GM21717 (cell line): ENCODE measurements around the gene SERGEF.

Experiments used
- ATAC-seq: cut with Tn5 transposase; IDR thresholded peaks from one replicate; pipeline ENCODE4 v1.9.1; 2021; ENCODE audit warnings: mild to moderate bottlenecking, moderate library complexity; ENCODE audit not compliant: unreplicated experiment

The SERGEF gene

DNA sequence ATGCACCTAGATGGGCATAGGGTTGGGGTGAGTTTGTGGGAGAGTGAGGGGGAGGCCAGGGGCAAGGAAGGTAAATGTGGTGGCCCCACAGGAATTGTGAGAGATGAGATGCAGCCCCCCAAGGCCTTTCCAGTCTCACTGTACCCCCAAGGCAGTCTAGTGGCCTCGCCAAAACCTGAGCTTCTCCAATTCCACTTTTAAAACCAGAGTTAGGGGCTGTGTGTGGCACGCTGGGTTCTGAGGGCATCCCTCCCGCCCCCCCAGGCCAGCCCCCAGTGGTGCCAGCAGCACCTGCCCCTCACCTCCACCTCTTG, 237.9 kb downstream of the SERGEF start:
- no peak for ATAC-seq

DNA sequence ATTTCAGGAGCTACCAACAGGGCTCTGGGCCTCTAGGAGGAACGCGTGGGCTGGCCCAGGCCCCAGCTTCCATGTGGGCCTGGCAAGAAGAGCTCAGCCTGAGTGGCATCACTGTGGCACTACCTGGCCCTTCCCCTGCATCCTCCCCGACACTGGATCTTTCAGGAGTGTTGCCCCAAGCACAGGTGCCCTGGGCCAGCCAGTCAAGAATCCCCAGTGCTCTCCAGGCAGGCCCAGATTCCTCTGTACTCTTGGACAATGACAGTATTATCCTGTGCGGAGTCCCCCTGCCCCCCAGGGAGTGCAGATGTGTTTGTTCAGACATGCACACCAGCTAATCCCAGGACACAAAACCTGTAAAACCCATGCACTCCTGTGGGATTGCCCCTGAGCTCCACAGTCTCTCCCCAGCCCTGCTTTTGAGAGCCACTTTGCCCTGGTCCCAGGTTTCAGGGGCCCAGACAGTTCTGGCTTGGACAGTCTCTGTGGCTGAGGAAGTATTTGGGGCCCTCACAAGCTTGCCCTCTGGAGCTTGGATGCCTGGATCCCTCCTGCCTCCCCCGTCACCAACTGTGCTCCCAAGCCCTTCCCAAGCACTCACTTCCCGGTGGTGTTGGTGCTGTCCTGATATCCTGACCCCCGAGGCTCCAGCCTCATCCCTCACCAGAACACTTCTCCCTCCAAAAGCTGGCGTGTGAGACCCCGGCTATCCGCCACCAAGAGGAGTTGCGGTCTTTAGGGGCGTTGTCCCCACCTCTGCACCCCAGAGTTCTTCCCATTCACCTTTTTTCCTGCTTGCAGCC, 238.4 kb downstream of the SERGEF start:
- no peak for ATAC-seq

DNA sequence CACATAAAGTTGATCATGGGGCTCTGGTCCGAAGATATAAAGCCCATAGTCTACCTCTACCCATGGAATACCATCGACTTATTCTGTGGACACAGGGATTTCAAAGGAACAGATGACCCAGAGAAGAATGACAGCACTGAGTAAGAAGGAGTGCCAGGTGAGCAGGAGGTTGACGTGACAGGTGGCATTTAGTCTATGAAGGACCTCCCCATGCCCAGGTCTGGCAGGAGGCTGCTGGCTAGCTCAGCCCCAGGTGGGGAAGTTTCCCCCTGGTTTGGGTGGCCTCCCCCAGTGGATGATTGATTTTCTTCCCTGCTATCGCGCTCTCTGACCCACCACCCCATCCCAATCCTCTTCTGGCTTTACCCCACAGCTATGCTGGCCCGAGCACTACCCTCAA, 239.2 kb downstream of the SERGEF start:
- no peak for ATAC-seq

DNA sequence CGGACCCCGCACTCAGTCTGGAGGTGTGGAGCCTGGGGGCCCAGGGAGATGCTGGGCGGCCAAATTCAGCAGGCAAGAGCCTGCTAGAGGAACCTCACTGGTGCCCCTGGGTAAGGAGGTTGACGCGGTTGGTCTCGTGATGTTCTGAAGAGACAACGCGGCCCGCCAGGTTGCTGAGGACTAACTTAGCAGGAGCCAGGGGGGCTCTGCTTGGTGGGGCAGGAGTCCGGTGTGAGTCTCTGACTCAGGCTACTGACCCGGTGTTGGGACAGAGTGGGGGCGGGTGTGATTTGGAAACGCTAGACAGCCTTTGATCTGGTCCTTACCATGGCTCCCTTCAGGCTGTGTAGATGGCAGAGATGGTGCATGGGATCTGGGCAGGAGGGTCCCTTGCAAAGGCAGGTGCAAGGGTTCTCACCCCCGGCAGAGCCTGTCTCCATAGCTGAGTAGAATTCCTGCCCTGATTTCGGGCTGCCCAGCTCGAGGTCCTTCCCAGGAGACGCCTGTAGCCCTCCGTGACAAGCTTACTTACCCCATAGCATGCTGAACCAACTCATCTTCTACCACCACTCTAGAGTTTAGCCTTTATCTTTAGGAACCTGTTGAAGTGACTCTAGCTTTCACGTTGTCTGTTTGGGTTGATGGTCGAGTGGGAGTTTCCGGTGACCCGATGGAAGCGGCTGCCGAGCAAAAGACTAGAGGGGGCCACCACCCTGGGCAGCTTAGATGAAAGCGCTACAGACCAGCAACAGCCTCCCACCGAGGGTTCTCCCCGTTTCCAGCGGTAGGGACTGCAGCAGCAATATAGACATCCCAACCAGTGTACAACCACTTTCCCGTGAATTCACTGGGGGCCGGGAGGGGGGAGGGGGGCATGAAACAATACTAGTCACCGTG, 239.9 kb downstream of the SERGEF start:
- no peak for ATAC-seq

DNA sequence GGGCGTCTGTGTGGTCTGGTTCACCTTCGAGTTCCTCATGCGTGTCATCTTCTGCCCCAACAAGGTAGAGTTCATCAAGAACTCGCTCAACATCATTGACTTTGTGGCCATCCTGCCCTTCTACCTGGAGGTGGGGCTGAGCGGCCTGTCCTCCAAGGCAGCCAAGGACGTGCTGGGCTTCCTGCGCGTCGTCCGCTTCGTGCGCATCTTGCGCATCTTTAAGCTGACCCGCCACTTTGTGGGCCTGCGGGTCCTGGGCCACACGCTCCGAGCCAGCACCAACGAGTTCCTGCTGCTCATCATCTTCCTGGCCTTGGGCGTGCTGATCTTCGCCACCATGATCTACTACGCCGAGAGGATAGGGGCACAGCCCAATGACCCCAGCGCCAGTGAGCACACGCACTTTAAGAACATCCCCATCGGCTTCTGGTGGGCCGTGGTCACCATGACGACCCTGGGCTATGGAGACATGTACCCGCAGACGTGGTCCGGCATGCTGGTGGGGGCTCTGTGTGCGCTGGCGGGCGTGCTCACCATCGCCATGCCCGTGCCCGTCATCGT, 240.9 kb downstream of the SERGEF start:
- no peak for ATAC-seq

DNA sequence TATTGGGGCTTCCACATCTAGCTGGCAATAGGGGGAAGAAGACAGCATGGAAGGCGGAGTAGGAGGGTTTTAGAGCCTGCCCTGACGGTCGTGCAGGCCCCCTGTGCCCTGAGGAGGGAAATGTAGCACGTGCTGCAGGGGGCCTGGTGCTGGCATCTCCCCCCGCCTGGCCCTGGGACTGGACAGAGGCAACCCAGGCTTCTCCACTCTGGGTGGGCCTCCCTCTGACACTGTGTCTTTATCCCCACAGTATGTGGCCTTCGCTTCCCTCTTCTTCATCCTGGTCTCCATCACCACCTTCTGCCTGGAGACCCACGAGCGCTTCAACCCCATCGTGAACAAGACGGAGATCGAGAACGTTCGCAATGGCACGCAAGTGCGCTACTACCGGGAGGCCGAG, 241.4 kb downstream of the SERGEF start:
- no peak for ATAC-seq

DNA sequence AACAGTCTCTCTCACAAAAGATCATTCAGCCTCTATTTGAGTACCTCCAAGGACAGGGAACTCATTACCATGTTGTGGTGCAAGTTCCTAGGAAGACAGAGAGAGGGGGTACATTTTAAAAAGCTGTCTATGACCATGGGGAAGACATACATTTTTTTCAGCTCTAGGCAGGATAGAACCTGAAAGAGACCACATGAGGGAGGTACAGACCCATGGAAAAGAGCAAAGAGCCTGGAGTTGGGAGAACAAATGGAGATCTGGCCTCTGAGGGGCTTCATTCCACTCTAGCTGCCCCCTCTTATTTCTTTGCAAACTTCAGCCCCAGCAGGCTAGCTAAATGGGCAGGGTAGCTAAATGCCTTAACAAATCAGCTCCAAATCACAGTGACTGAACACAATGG, 241.9 kb downstream of the SERGEF start:
- ATAC-seq = no peak

DNA sequence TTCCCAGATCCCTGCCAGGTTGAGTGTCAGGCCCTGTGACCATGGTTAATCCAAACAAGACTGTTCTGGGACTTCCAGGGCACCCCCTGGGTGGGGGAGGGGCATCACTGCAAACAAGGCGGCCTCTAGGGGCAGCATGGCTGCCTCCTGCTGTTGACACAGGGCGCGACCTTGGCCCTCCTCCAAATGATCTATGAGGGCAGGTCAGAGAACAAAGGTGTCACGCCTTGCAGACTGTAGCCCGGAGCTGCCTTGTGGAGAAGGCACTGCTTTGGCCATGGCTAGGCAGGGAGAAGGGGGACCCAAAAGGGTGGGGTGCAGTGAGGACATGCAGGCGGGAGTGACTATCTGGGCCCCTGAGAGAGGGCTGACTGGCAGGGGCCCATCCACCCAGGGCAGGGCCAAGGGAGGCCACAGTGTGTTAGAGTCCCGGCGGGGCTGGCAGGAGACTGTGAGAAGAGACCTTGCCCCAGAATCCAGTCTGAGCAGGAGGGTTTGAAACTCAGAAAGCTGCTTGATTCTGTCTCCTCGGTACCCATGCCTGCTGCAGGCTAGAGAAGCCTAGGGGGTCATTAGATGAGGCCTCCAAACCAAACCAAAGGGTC, 242.7 kb downstream of the SERGEF start:
- no peak for ATAC-seq

DNA sequence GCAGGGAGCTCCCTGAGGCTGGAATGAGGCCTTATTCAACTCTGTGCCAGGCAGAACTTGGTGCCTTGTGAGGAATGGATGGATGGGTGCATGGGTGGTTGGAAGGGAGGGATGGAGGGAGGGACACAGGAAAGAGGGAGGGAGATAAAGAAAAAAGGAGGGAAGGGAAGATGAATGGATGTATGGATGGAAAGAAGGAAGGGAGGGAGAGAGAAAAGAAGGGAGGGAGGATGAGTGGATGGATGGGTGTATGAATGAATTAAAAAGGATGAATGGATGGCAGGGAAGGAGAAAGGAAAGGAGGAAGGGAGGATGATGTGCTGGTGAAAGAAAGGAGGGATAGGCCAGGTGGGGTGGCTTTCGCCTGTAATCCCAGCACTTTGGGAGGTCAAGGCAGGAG, 243.6 kb downstream of the SERGEF start:
- no peak for ATAC-seq

DNA sequence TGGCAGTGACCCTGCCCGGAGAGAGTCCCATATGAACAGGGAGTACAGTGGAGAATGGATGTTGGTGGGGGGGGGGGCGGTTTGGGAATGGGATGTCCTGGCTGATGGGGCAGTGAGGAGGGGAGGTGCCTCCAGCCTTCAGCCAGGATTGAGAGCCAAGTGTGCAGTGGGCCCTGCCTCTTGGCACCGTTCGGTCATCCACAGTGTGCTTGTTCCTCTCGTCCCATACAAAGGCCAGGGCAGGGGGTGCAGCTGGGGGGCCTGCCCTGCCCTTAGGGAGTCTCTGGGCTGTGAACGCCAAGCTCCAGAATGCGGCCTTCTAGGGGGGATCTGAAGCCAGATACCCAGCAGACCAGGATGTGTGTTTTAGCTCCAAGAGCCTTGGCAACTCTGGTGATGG, 244.3 kb downstream of the SERGEF start:
- ATAC-seq = no peak

DNA sequence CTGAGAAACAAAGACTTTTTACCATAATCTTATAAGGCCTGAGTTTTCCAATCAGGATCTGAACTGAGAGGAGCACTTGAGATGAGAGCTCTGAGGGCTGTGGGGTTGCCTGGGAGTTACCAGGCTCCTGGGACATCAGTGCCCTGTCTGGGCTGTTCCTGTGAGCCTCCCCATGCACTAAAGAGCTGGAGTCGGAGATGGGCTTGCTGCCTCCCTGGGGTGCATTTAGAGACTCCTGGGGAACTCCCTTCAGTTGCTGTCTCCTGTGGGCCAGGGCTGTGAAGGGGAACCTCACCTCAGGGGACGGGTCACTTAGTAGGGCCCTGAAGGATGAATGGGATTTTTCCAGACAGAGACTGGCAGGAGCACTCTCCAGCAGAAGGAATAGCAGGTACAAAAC, 244.9 kb downstream of the SERGEF start:
- ATAC-seq = no peak

DNA sequence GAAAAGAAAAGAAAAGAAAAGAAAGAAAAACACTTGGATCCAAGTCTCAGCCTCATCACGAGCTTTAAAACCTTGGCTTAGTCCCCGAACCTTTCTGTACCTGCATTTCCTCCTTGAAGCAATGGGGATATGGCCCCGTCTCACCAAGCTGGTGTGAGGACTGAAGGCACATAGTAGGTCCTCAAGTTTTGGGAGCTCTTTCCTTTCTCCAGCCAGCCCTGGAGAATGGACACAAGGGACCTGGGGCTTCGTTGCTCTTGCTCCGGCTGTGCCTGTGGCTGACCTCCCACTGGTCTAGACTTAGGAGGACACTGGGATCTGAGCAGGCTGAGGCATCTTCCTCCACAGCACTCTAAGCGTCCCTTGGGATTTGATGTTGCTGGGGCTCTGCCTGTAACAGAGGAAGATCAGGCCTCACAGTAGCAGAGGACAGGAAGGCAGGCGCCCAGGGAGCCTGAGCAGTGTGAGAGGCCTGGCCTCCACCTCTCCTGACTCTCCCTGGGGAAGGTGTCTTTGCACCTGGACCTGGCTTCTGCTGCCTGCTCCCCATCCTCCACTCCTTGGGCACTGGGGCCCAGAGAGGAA, 245.5 kb downstream of the SERGEF start:
- ATAC-seq = no peak

DNA sequence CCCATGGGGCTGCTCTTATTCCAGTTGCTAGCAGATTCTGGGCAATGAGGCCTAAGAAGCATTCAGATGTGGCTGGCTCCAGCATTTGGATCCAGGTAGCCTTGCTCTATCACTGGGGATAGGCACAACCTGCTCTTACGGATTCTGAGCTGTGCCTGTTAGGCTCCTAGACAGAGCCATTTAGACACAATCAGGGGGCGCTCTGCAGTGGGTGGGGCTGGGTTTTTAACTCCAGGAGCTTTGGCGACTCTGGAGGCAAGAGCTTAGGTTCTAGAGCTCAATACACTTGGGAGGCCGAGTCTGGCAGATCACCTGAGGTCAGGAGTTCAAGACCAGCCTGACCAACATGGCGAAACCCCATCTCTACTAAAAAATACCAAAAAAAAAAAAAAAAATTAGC, 246.3 kb downstream of the SERGEF start:
- ATAC-seq = no peak

DNA sequence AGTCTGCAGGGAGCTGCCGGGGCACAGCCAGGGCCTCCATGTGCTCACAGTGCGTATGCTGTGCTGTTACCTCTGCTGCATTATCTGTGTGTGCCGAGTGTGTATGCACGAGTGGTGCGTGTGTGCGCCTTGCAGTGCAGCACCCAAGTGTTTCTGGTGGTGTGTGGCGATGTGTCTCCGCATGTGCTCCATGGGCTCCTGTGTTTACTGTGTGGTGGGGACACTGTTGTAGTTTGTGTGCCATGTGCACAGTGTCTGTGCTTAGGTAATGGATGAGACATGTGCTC, 246.8 kb downstream of the SERGEF start:
- no peak for ATAC-seq

DNA sequence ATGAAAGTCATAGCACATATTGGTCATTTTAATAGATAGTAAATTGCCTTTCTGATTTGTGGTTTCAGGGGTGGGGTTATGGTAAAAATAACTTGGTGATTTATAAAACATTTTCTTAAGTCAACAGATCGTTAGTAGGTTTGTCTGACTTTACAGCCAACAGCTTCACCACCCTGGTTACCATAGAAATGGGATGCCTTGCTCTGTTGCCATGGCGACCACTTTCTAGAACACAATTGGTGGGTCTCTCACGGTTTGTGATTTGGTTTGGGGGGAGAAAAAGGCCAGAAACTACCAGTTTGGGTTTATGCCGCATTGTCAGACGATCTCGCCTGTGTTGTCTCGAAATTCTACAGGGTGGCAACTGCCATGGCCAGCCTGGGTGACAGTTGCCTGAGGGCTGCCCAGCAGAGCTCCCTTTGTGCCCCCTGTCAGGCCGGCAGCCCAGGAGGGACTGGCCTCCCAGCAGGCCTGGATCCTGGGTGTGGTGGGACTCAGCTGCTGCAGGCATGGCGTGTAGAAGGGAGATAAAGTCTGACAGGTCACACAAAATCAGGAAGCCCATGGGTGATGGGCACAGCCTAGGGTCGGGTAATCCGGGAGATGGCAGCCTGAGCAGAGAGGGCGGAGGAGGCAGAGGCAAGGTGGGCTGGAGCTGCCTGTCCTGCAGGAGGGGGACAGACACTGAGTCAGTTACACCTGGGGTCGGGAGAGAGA, 247.3 kb downstream of the SERGEF start:
- no peak for ATAC-seq

DNA sequence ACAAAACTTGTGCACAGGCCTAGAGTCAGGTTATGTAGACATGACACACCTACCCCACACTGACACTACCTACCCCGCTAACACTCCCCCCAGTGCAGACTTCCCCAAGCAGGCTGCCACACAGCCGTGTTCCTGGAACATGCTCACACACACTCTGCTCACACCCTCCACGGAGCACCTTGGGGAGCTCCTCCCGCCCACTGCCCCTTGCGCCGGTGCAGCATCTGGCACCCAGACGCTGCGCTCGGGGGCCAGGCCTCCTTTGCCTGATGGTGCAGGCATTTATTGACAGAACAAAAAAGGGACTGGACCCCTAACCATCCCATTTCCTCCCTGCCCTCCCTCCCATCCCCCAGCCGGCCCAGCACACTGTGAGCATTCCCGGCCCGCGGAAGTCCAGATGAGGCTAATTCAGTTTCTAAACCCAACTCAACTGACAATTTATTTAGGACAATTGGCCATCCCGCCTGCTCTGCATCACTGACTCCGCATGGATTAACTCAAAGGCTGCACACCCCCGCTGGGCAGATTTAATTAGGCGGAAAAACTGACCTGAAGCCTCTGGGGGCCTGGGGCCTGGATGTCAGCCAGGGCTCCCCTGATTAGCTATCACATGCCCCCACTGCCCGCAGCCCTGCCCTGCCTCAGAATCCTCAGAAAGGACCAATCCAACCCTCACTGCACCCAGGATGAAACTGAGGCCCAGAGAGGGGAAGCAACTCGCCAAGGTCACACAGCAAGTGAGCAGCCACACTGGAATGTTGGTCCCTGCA, 248.2 kb downstream of the SERGEF start:
- no peak for ATAC-seq

DNA sequence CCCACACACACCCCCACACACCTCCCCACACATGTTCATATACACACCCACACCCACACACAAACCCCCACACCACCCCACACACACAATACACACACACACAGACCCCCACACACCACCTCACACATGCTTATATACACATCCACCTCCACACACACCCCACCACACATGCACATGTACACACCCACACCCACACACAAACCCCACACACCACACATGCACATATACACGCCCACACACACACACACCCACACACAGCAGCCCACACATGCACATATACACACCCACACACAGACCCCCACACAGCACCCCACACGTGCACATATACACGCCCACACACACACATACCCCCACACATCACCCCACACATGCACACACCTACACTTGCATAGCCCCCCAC, 249.1 kb downstream of the SERGEF start:
- no peak for ATAC-seq

DNA sequence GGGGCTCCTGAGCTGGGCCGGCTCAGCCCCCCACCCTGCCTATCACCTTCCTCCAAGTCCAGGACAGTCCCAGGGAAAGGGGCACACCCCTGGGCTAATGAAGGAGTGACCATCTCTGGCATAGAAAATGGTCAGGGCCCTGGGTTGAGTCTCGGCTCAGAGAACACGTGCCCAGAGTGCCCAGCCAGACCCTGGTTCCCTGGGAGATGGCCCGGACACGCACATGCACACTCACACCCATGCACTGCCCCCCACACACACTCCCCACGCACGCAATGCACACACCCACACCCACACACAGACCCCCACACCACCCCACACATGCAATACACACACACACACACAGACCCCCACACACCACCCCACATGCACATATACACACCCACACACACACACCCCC, 249.6 kb downstream of the SERGEF start:
- ATAC-seq = no peak

DNA sequence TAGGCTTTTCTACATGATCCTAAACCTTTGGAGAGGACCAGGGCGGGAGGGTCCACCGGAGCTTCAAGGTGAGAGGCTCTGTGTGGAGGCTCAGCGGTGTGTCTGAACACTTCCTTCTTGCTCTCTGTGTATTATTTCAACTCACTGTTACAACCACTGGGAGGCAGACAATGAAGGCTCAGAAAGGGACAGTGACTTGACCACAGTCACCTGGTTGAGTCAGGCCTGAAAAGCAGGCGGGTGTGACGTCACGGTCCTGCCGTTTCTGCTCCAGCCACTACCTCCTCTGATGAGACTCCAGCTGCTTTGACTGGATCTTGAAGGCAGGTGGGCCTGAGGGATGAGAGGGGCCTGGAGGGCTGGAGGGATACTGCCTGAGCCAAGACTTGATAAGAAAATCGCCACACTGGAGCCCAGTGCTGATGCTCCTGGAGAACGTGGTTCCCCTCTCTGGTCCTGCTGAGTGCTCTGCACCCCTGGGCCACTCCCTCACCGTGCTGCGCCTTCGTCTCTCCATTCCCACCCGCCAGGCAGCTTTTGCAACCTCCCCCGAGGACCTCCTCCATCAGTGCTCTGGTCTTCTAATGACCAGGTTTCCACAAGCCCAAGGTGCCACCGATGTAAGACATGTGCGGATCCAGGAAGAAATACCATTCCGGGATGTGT, 250.4 kb downstream of the SERGEF start:
- peak; percentile 59 for ATAC-seq
